Natural killer cell (primary cell): ENCODE results near the gene PIP5K1B. TPM values are rescaled to one million over a fixed set of nuclear protein-coding genes. Genes with fewer than 3 reads are reported as not detected.

Experiments
- ATAC-seq, 3 donors: fragments of 150-1000 bp in 2 of 3; fragments of 200-7000 bp in 1 of 3; cut with Tn5 transposase; 1 replicate in 1 of 3; 2 replicates in 2 of 3; pipeline ENCODE4 v1.10.0; 2021; ENCODE audit warnings: mild to moderate bottlenecking in 2 of 3, moderate library complexity in 2 of 3
- DNase-seq, 2 donors: peaks; one replicate each; pipeline versions ENCODE4 v3.0.0 to v3.0.0-alpha.2; 2013 to 2021; ENCODE audit warnings: mixed read lengths in 1 of 2
- H3K27ac ChIP-seq: one replicate; pipeline ENCODE4 v1.5.1; 2013; ENCODE audit warnings: mild to moderate bottlenecking, low read length
- H3K27me3 ChIP-seq: one replicate; pipeline ENCODE4 v1.6.1; 2013; ENCODE audit warnings: low read length; ENCODE audit not compliant: control insufficient read depth, insufficient read depth
- H3K36me3 ChIP-seq: one replicate; pipeline ENCODE4 v1.6.1; 2013; ENCODE audit warnings: low read length; ENCODE audit not compliant: control insufficient read depth, insufficient read depth
- H3K4me1 ChIP-seq: one replicate; pipeline ENCODE4 v1.6.1; 2013; ENCODE audit warnings: low read length; ENCODE audit not compliant: control insufficient read depth, insufficient read depth
- H3K4me3 ChIP-seq: one replicate; pipeline ENCODE4 v1.5.1; 2013; ENCODE audit warnings: low read length
- H3K9me3 ChIP-seq: one replicate; pipeline ENCODE4 v1.6.1; 2013; ENCODE audit warnings: low read length; ENCODE audit not compliant: control insufficient read depth, insufficient read depth
- H3K27ac Mint-ChIP-seq, 2 donors: one replicate each; pipeline ENCODE4 v1.8.0; 2022; ENCODE audit warnings: mild to moderate bottlenecking in 2 of 2, mixed read lengths in 2 of 2, moderate library complexity in 1 of 2
- H3K27me3 Mint-ChIP-seq, 2 donors: one replicate each; pipeline ENCODE4 v1.8.0; 2022; ENCODE audit warnings: low read depth in 2 of 2, mixed read lengths in 2 of 2
- H3K36me3 Mint-ChIP-seq: one replicate; pipeline ENCODE4 v1.8.0; 2022; ENCODE audit warnings: mixed read lengths
- H3K4me1 Mint-ChIP-seq, 2 donors: one replicate each; pipeline ENCODE4 v1.8.0; 2022; ENCODE audit warnings: mixed read lengths in 2 of 2
- H3K4me3 Mint-ChIP-seq: one replicate; pipeline ENCODE4 v1.8.0; 2022; ENCODE audit warnings: mild to moderate bottlenecking, moderate library complexity, mixed read lengths
- H3K9me3 Mint-ChIP-seq, 2 donors: one replicate each; pipeline ENCODE4 v1.8.0; 2022; ENCODE audit warnings: mixed read lengths in 2 of 2
- WGBS: methylation state at CpG from one replicate; pipeline ENCODE4 v1.1.7; 2013; ENCODE audit warnings: missing lambda C conversion rate; ENCODE audit not compliant: insufficient coverage; 5-methylcytosine and 5-hydroxymethylcytosine counted together
- intact Hi-C: fragments of 100-400 bp; cut with micrococcal nuclease; formaldehyde crosslinking; loops from one replicate; pipeline ENCODE4 v1.14.2; 2022
- total RNA-seq, 4 donors: library from RNA; stranded (reverse); fragments of 120-200 nt in 1 of 4; gene quantifications; one replicate each; pipeline versions ENCODE4 v1.2.3 to v1.2.4, GENCODE V29; 2013 to 2022
- TF ChIP-seq, protein P1 (sequence below): fragments of 200-600 bp; IDR thresholded peaks from one replicate; pipeline ENCODE4 v1.8.0; 2022; ENCODE audit warnings: antibody characterized with exemption

The PIP5K1B gene
- total RNA-seq, 3 donors from 2014 or later (not counting 1 experiment from before 2014, with no cell fraction given), result 0.73 to 3.4 (median 1.3) TPM

DNA sequence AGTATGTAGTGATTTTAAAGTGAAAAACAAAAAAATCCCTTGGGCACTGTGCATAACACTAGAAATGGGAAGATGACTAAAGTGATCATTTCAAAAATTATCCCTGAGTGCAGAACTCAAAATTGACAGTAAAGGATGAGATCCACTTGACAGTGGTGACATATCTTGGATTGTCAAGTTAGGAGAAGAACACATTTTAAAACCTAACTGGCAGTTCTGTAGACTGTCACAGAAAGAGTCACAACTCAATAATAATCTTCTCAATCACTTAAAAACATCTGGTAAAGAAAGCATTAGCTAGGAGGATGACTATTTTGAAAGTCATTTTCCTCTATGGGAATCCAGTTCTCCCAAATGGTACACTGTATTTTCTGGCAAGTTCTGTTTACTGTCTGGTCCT is 127.1 kb downstream of the PIP5K1B start:
- Histone ChIP-seq H3K36me3 (no peaks in the 10 kb centered on the region), H3K9me3 (no peaks in the 10 kb centered on the region), H3K4me3 (no peak overlapping the region), H3K27ac (no peak overlapping the region), H3K27me3 (no peaks in the 10 kb centered on the region), H3K4me1 (no peaks in the 10 kb centered on the region)
- Mint-ChIP-seq H3K27me3 (no peaks in the 10 kb centered on the region), H3K4me3 (no peak overlapping the region), H3K27ac (no peak overlapping the region), H3K36me3 (no peaks in the 10 kb centered on the region), H3K4me1 (no peaks in the 10 kb centered on the region), H3K9me3 (no peaks in the 10 kb centered on the region)
- intact Hi-C loops, result no loop called here
- TF ChIP-seq, protein P1, sequence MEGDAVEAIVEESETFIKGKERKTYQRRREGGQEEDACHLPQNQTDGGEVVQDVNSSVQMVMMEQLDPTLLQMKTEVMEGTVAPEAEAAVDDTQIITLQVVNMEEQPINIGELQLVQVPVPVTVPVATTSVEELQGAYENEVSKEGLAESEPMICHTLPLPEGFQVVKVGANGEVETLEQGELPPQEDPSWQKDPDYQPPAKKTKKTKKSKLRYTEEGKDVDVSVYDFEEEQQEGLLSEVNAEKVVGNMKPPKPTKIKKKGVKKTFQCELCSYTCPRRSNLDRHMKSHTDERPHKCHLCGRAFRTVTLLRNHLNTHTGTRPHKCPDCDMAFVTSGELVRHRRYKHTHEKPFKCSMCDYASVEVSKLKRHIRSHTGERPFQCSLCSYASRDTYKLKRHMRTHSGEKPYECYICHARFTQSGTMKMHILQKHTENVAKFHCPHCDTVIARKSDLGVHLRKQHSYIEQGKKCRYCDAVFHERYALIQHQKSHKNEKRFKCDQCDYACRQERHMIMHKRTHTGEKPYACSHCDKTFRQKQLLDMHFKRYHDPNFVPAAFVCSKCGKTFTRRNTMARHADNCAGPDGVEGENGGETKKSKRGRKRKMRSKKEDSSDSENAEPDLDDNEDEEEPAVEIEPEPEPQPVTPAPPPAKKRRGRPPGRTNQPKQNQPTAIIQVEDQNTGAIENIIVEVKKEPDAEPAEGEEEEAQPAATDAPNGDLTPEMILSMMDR, result no peak
- no peak for ATAC-seq
- DNase-seq, result no peak

DNA sequence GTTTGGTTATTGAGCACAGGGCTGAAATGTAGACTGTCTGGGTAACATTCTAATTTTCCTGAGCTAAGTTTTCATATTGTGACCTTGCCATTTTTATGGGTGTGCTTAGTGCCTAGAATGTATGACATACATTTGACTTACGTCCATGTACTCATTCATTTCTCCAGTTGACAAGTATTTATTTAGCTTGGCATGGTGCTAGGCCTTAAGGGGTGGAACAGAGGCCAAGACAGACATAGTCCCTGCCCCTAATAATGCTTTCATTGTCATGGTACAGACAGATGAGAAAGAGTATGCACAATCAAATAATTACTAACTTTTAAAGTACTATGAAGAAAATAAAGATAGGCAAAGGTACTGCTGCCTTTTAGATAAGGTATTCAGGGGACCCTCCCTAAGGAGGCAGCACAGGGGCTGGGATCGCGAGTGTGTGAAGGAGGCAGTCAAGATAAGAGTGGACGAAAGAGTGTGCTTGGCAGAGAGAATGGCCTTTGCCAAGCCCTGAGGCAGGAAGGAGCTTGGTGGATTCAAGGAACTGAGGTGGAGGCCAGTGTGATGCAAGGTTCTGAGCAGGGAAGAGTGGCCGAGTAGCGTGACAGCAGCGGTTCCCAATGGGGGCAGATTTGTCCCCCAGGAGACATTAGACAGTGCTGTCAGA is 128.0 kb downstream of the PIP5K1B start:
- Mint-ChIP-seq H3K27ac (no peak overlapping the region), H3K36me3 (no peaks in the 10 kb centered on the region), H3K4me3 (no peak overlapping the region), H3K9me3 (no peaks in the 10 kb centered on the region), H3K4me1 (no peaks in the 10 kb centered on the region), H3K27me3 (no peaks in the 10 kb centered on the region)
- H3K4me3 ChIP-seq, result no peak overlapping the region
- H3K4me1 ChIP-seq, result no peaks in the 10 kb centered on the region
- intact Hi-C loops, result no loop called here
- WGBS, result 94% methylated on average over 7 of the region's 7 CpGs
- no peaks in the 10 kb centered on the region for H3K9me3 ChIP-seq
- DNase-seq (no peak), ATAC-seq (no peak)
- TF ChIP-seq, protein P1, result no peak
- no peaks in the 10 kb centered on the region for H3K27me3 ChIP-seq
- no peaks in the 10 kb centered on the region for H3K36me3 ChIP-seq
- no peak overlapping the region for H3K27ac ChIP-seq

DNA sequence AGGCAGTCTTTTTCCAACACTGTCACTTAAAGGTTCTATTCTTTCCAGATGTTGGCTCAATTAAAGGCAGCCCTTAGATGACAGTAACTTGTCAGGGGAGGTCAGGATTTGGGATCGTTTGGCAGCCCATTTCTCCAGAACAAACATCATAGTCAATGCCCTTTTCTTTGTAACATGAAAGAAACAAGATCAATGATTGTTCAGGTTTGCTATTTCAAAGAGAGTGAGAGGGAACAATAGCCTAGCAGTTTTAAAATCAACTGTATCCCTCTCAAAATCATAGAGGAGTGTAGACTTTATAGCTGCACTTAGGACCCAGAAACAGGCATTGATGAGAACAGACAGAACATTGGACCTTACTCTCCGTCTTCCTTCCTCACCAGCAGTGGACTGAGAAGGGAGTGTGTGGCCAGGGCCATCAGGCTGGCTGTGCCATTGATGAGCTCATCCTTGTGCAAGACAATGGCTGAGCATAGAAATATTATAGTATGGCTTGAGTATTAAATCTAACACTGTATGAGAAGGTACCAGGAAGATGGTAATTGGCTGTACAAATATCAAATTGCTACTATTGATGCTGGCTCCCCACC is 130.0 kb downstream of the PIP5K1B start:
- H3K9me3 Mint-ChIP-seq, result no peaks in the 10 kb centered on the region
- no peak for ATAC-seq
- intact Hi-C loops, result no loop called here
- H3K4me1 ChIP-seq, result no peaks in the 10 kb centered on the region
- no peaks in the 10 kb centered on the region for H3K9me3 ChIP-seq
- no peak overlapping the region for H3K27ac ChIP-seq
- no peak overlapping the region for H3K27ac Mint-ChIP-seq
- TF ChIP-seq, protein P1, result no peak
- H3K4me3 Mint-ChIP-seq, result no peak overlapping the region
- H3K4me1 Mint-ChIP-seq, result no peaks in the 10 kb centered on the region
- H3K27me3 Mint-ChIP-seq, result no peaks in the 10 kb centered on the region
- DNase-seq, result no peak
- H3K36me3 Mint-ChIP-seq, result no peaks in the 10 kb centered on the region
- 83% methylated on average over 1 of the region's 2 CpGs for WGBS
- no peaks in the 10 kb centered on the region for H3K36me3 ChIP-seq
- H3K27me3 ChIP-seq, result no peaks in the 10 kb centered on the region
- no peak overlapping the region for H3K4me3 ChIP-seq

DNA sequence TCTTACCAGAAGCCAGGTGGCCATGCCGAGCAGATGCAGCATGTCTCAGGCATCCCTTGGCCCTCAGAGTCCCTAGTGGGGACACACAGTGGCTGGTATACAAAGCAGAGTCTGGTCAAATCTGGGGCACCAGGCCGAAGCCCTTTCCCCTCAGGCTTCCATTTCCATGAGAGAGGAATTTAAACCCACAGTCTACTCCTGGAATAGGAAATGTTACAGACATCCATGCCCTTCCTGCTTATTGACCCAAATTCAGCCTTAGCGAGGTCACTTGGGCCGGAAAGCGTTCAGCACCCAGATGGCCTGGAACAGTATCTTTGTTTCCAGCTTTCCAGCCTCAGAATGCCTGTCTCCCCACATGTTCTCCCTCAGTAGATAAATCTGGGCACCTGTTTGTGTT is 131.7 kb downstream of the PIP5K1B start:
- intact Hi-C loops, result no loop called here
- no peaks in the 10 kb centered on the region for H3K9me3 ChIP-seq
- DNase-seq (no peak), ATAC-seq (no peak)
- H3K27me3 ChIP-seq, result no peaks in the 10 kb centered on the region
- Mint-ChIP-seq H3K4me1 (no peaks in the 10 kb centered on the region), H3K4me3 (no peak overlapping the region), H3K27ac (no peak overlapping the region), H3K36me3 (no peaks in the 10 kb centered on the region), H3K27me3 (no peaks in the 10 kb centered on the region), H3K9me3 (no peaks in the 10 kb centered on the region)
- TF ChIP-seq, protein P1, result no peak
- H3K36me3 ChIP-seq, result no peaks in the 10 kb centered on the region
- WGBS, result 92% methylated on average over 5 of the region's 5 CpGs
- H3K27ac ChIP-seq, result no peak overlapping the region
- H3K4me3 ChIP-seq, result no peak overlapping the region
- H3K4me1 ChIP-seq, result no peaks in the 10 kb centered on the region
